ENCODE results near the gene LRRC4C.

DNA sequence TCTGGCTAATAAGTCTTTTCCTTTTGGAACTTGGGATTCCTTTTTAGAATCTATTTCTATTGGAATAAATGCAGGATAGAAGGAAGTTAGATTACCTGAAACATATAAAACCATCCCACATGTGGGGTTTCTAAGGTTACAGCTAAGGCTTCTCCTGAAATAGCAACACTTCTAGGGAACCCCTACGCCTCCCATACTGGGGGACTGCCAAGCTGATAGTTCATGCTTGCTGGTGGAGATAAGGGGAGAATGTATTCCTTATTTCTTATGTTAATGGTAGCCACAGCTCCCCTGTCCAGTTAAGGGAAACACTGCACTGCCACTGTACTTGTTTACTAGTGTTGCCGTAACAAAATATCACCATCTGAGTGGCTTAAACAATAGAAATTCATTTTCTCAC is 1189.6 kb downstream of the LRRC4C start:
- TF ChIP-seq POLR2AphosphoS5 (IDR thresholded peaks at IDR 0.05; ENCODE audit: low read depth, low read length) = no peak
- TF ChIP-seq POLR2A (IDR thresholded peaks at IDR 0.05; ENCODE audit: low read depth, low read length) = no peak

Measured in GM12892 (cell line).